Measurements from ENCODE around the gene EHBP1L1.

The EHBP1L1 gene

GRCh38 chr11:65599955-65600246, 24.0 kb downstream of the EHBP1L1 start:
- TF ChIP-seq, protein P1, sequence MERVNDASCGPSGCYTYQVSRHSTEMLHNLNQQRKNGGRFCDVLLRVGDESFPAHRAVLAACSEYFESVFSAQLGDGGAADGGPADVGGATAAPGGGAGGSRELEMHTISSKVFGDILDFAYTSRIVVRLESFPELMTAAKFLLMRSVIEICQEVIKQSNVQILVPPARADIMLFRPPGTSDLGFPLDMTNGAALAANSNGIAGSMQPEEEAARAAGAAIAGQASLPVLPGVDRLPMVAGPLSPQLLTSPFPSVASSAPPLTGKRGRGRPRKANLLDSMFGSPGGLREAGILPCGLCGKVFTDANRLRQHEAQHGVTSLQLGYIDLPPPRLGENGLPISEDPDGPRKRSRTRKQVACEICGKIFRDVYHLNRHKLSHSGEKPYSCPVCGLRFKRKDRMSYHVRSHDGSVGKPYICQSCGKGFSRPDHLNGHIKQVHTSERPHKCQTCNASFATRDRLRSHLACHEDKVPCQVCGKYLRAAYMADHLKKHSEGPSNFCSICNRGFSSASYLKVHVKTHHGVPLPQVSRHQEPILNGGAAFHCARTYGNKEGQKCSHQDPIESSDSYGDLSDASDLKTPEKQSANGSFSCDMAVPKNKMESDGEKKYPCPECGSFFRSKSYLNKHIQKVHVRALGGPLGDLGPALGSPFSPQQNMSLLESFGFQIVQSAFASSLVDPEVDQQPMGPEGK (CRISPR knock-in tag; IDR thresholded peaks at IDR 0.05; ENCODE audit: borderline replicate concordance): no peak
- no peak for TF ChIP-seq ZNF565 (CRISPR knock-in tag; conservative IDR thresholded peaks at IDR 0.05; ENCODE audit: low read depth)
- TF ChIP-seq, protein P2, sequence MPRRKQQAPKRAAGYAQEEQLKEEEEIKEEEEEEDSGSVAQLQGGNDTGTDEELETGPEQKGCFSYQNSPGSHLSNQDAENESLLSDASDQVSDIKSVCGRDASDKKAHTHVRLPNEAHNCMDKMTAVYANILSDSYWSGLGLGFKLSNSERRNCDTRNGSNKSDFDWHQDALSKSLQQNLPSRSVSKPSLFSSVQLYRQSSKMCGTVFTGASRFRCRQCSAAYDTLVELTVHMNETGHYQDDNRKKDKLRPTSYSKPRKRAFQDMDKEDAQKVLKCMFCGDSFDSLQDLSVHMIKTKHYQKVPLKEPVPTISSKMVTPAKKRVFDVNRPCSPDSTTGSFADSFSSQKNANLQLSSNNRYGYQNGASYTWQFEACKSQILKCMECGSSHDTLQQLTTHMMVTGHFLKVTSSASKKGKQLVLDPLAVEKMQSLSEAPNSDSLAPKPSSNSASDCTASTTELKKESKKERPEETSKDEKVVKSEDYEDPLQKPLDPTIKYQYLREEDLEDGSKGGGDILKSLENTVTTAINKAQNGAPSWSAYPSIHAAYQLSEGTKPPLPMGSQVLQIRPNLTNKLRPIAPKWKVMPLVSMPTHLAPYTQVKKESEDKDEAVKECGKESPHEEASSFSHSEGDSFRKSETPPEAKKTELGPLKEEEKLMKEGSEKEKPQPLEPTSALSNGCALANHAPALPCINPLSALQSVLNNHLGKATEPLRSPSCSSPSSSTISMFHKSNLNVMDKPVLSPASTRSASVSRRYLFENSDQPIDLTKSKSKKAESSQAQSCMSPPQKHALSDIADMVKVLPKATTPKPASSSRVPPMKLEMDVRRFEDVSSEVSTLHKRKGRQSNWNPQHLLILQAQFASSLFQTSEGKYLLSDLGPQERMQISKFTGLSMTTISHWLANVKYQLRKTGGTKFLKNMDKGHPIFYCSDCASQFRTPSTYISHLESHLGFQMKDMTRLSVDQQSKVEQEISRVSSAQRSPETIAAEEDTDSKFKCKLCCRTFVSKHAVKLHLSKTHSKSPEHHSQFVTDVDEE (CRISPR knock-in tag; IDR thresholded peaks at IDR 0.05): no peak
- no peak for TF ChIP-seq PPARA (CRISPR knock-in tag; IDR thresholded peaks at IDR 0.05; ENCODE audit: borderline replicate concordance)
- TF ChIP-seq ESRRG (CRISPR knock-in tag; IDR thresholded peaks at IDR 0.05): no peak
- no peak for TF ChIP-seq ZNF8 (CRISPR knock-in tag; IDR thresholded peaks at IDR 0.05)
- no peak for TF ChIP-seq OSR1 (CRISPR knock-in tag; IDR thresholded peaks at IDR 0.05)
- TF ChIP-seq TOX (CRISPR knock-in tag; IDR thresholded peaks at IDR 0.05; ENCODE audit: borderline replicate concordance): no peak

DNA sequence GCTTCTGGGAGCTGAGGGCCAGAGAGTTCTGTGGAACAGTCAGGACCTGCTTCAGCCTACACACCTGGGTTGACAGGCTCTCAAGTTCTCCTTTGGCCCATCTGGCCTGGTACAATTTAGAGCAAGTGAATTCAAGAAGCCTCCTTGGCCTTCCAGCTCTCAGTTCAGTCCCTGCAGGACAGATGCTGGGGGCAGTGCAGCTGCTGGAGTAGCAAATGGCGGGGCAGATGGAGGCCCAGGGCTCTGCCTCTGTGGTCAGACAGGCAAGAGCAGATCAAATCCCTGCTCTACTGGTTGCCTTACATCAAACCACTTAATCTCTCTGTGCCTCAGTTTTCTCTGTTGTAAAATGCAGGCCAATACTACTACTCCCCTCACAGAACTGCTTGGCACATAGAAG, 28.4 kb downstream of the EHBP1L1 start:
- ATAC-seq: no peak
- TF ChIP-seq, protein P1 (CRISPR knock-in tag; IDR thresholded peaks at IDR 0.05; ENCODE audit: borderline replicate concordance): no peak
- TF ChIP-seq RARB (CRISPR knock-in tag; IDR thresholded peaks at IDR 0.05) (no peak), ISL1 (CRISPR knock-in tag; IDR thresholded peaks at IDR 0.05) (no peak), ZNF565 (CRISPR knock-in tag; conservative IDR thresholded peaks at IDR 0.05; ENCODE audit: low read depth) (no peak), OSR1 (CRISPR knock-in tag; IDR thresholded peaks at IDR 0.05) (no peak), TCF4 (CRISPR knock-in tag; IDR thresholded peaks at IDR 0.05; ENCODE audit: borderline replicate concordance) (no peak), BACH2 (CRISPR knock-in tag; IDR thresholded peaks at IDR 0.05; ENCODE audit: borderline replicate concordance) (no peak), CSDC2 (CRISPR knock-in tag; IDR thresholded peaks at IDR 0.05) (no peak), GLIS3 (CRISPR knock-in tag; IDR thresholded peaks at IDR 0.05) (no peak), TOX (CRISPR knock-in tag; IDR thresholded peaks at IDR 0.05; ENCODE audit: borderline replicate concordance) (no peak), ZNF8 (CRISPR knock-in tag; IDR thresholded peaks at IDR 0.05) (no peak), ARNTL (CRISPR knock-in tag; IDR thresholded peaks at IDR 0.05; ENCODE audit: borderline replicate concordance, low read depth) (no peak), ZNF70 (CRISPR knock-in tag; IDR thresholded peaks at IDR 0.05) (no peak), ZFP3 (CRISPR knock-in tag; IDR thresholded peaks at IDR 0.05) (no peak), ESRRG (CRISPR knock-in tag; IDR thresholded peaks at IDR 0.05) (no peak)
- TF ChIP-seq, protein P3, sequence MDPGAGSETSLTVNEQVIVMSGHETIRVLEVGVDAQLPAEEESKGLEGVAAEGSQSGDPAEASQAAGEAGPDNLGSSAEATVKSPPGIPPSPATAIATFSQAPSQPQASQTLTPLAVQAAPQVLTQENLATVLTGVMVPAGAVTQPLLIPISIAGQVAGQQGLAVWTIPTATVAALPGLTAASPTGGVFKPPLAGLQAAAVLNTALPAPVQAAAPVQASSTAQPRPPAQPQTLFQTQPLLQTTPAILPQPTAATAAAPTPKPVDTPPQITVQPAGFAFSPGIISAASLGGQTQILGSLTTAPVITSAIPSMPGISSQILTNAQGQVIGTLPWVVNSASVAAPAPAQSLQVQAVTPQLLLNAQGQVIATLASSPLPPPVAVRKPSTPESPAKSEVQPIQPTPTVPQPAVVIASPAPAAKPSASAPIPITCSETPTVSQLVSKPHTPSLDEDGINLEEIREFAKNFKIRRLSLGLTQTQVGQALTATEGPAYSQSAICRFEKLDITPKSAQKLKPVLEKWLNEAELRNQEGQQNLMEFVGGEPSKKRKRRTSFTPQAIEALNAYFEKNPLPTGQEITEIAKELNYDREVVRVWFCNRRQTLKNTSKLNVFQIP (CRISPR knock-in tag; IDR thresholded peaks at IDR 0.05; ENCODE audit: borderline replicate concordance, low read depth): no peak
- TF ChIP-seq, protein P4, sequence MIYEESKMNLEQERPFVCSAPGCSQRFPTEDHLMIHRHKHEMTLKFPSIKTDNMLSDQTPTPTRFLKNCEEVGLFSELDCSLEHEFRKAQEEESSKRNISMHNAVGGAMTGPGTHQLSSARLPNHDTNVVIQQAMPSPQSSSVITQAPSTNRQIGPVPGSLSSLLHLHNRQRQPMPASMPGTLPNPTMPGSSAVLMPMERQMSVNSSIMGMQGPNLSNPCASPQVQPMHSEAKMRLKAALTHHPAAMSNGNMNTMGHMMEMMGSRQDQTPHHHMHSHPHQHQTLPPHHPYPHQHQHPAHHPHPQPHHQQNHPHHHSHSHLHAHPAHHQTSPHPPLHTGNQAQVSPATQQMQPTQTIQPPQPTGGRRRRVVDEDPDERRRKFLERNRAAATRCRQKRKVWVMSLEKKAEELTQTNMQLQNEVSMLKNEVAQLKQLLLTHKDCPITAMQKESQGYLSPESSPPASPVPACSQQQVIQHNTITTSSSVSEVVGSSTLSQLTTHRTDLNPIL (CRISPR knock-in tag; IDR thresholded peaks at IDR 0.05; ENCODE audit: low read depth): no peak

More at GRCh38 chr11:65599955-65600246, 24.0 kb downstream of the EHBP1L1 start:
- no peak for ATAC-seq

- ATAC-seq: peak; percentile 99
- TF ChIP-seq, protein P4 (CRISPR knock-in tag; IDR thresholded peaks at IDR 0.05; ENCODE audit: low read depth): no peak
- TF ChIP-seq ZNF565 (CRISPR knock-in tag; conservative IDR thresholded peaks at IDR 0.05; ENCODE audit: low read depth) (no peak), PPARA (CRISPR knock-in tag; IDR thresholded peaks at IDR 0.05; ENCODE audit: borderline replicate concordance) (no peak), ZC3H10 (CRISPR knock-in tag; IDR thresholded peaks at IDR 0.05) (no peak), TCF4 (CRISPR knock-in tag; IDR thresholded peaks at IDR 0.05; ENCODE audit: borderline replicate concordance) (no peak), ZFP30 (CRISPR knock-in tag; IDR thresholded peaks at IDR 0.05) (no peak)
These were observed 31.2 kb downstream of the EHBP1L1 start for GRCh38 chr11:65606876-65607613.
